Measurements from ENCODE around the gene TXNDC16. TPM values are rescaled to one million over a fixed set of nuclear protein-coding genes. Genes with fewer than 3 reads are reported as not detected.
A peak's percentile ranks its signal among the peaks of the same experiment; 100 is the strongest.

TXNDC16 gene
- total and polyA plus RNA-seq, 9 of the 15 experiments (the other 6 are each of a cell fraction or from before 2014, with no cell fraction given) = 1.8 to 6.2 (median 4.9) TPM

- TF ChIP-seq GATAD2B (IDR thresholded peaks at IDR 0.05; ENCODE audit: borderline replicate concordance) (0 out of 2 replicates have a peak, but pooled peaks have one; percentile 22), SAP30 (IDR thresholded peaks at IDR 0.05; ENCODE audit: borderline replicate concordance, insufficient read depth, low read depth, low read length, poor library complexity, severe bottlenecking) (peak; percentile 48), TRIM25 (IDR thresholded peaks at IDR 0.05; ENCODE audit: borderline replicate concordance) (no peak), NCOA6 (IDR thresholded peaks at IDR 0.05) (0 out of 2 replicates have a peak, but pooled peaks have one; percentile 38)
Observed at GRCh38 chr14:52553002-52553670, 831 bp upstream of the TXNDC16 start (continued).

GRCh38 chr14:52551696-52552062 lies 626 bp downstream of the TXNDC16 start:
- Histone ChIP-seq H3K9me3 (replicated peaks; ENCODE audit: control insufficient read depth, insufficient read depth, low read depth, low read length) (no peaks in the 10 kb centered on the region; the same call in 1 of the 2 replicates), H3K4me2 (ENCODE audit: insufficient read depth, low read length) (peak overlapping the region; percentile 82), H3K36me3 (ENCODE audit: control insufficient read depth, insufficient read depth, low read length) (no peaks in the 10 kb centered on the region; the same call in 2 of the 3 replicates), H3K4me1 (replicated peaks in 1 of 2; ENCODE audit: control insufficient read depth in 2 of 2, insufficient read depth in 2 of 2, low read length in 2 of 2) (peaks cover 12 to 17% of the 10 kb centered on the region in 2 experiments), H3K4me3 (peak overlapping the region; percentile 54), H3K79me2 (ENCODE audit: control insufficient read depth, insufficient read depth, low read length) (peaks cover 43% of the 10 kb centered on the region), H2AFZ (ENCODE audit: low read depth, low read length) (peak overlapping the region; percentile 41), H3K9ac (ENCODE audit: insufficient read depth in 1 of 2, low read depth in 2 of 2, low read length in 2 of 2) (peak overlapping the region; percentile 72 to 92), H4K20me1 (replicated peaks; ENCODE audit: control insufficient read depth, insufficient read depth, low read length) (no peaks in the 10 kb centered on the region), H3K9me1 (ENCODE audit: control insufficient read depth, insufficient read depth, low read length) (no peaks in the 10 kb centered on the region), H3K27me3 (ENCODE audit: control insufficient read depth in 2 of 2, insufficient read depth in 2 of 2, low read length in 2 of 2) (no peaks in the 10 kb centered on the region), H3K27ac (ENCODE audit: extremely low read depth, low read depth, low read length) (peak overlapping the region; percentile 69)
- WGBS (ENCODE audit: insufficient coverage, low coverage, missing lambda C conversion rate) = 3% methylated on average over 7 of the region's 8 CpGs
- POLR2A ChIA-PET = interaction anchor here (0.6 to 1.9 kb wide), 8 partner anchors 8 to 328 kb away, joined by 3 to 5 read pairs (median 3); partner anchors contain the start of gene STYX
- CTCF ChIA-PET (ENCODE audit: low intra/inter-chr PET ratio) = no interaction called here
- intact Hi-C loops (cut with micrococcal nuclease) (loop anchor here (5.0 kb wide), 1 partner anchor 141 kb away; no protein-coding TSS in a partner anchor), in situ Hi-C loops (cut with MboI) (no loop called here)
- peak in 2 of 3 experiments; percentile 32 to 43; a peak in 3 of 6 replicates for TF ChIP-seq CTCF (IDR thresholded peaks at IDR 0.05 in 2 of 3, conservative IDR thresholded peaks at IDR 0.05 in 1 of 3; ENCODE audit: insufficient read depth in 2 of 3, low read depth in 1 of 3, low read length in 3 of 3)
- TF ChIP-seq RBBP5 (IDR thresholded peaks at IDR 0.05; ENCODE audit: borderline replicate concordance, insufficient read depth, low read length, poor library complexity, severe bottlenecking) = peak; percentile 21
- no peak for TF ChIP-seq ZNF212 (CRISPR knock-in tag; IDR thresholded peaks at IDR 0.05)
- peak in 1 of 2 experiments; percentile 30; a peak in 1 of 4 replicates for TF ChIP-seq FOXK2 (conservative IDR thresholded peaks at IDR 0.05 in 1 of 2, IDR thresholded peaks at IDR 0.05 in 1 of 2; ENCODE audit: low read depth in 2 of 2)
- DNase-seq (ENCODE audit: extremely low read depth in 1 of 4, low spot score in 3 of 4) (peak in 2 of 4 experiments; percentile 7 to 39), FAIRE-seq (peak; percentile 67), ATAC-seq (peak; percentile 27)
- BruUV-seq (replicated peaks) = no TSS peak

Measured in K562 (cell line).